Natural killer cell (primary cell): ENCODE measurements around the gene TBC1D22A. TPM values are rescaled to one million over a fixed set of nuclear protein-coding genes. Genes with fewer than 3 reads are reported as not detected.

Experiments used
- ATAC-seq, 3 donors: fragments of 150-1000 bp in 2 of 3; fragments of 200-7000 bp in 1 of 3; cut with Tn5 transposase; 1 replicate in 1 of 3; 2 replicates in 2 of 3; pipeline ENCODE4 v1.10.0; 2021; ENCODE audit warnings: mild to moderate bottlenecking in 2 of 3, moderate library complexity in 2 of 3
- DNase-seq, 2 donors: peaks; one replicate each; pipeline versions ENCODE4 v3.0.0 to v3.0.0-alpha.2; 2013 to 2021; ENCODE audit warnings: mixed read lengths in 1 of 2
- H3K27ac ChIP-seq: one replicate; pipeline ENCODE4 v1.5.1; 2013; ENCODE audit warnings: mild to moderate bottlenecking, low read length
- H3K27me3 ChIP-seq: one replicate; pipeline ENCODE4 v1.6.1; 2013; ENCODE audit warnings: low read length; ENCODE audit not compliant: control insufficient read depth, insufficient read depth
- H3K36me3 ChIP-seq: one replicate; pipeline ENCODE4 v1.6.1; 2013; ENCODE audit warnings: low read length; ENCODE audit not compliant: control insufficient read depth, insufficient read depth
- H3K4me1 ChIP-seq: one replicate; pipeline ENCODE4 v1.6.1; 2013; ENCODE audit warnings: low read length; ENCODE audit not compliant: control insufficient read depth, insufficient read depth
- H3K4me3 ChIP-seq: one replicate; pipeline ENCODE4 v1.5.1; 2013; ENCODE audit warnings: low read length
- H3K9me3 ChIP-seq: one replicate; pipeline ENCODE4 v1.6.1; 2013; ENCODE audit warnings: low read length; ENCODE audit not compliant: control insufficient read depth, insufficient read depth
- H3K27ac Mint-ChIP-seq, 2 donors: one replicate each; pipeline ENCODE4 v1.8.0; 2022; ENCODE audit warnings: mild to moderate bottlenecking in 2 of 2, mixed read lengths in 2 of 2, moderate library complexity in 1 of 2
- H3K27me3 Mint-ChIP-seq, 2 donors: one replicate each; pipeline ENCODE4 v1.8.0; 2022; ENCODE audit warnings: low read depth in 2 of 2, mixed read lengths in 2 of 2
- H3K36me3 Mint-ChIP-seq: one replicate; pipeline ENCODE4 v1.8.0; 2022; ENCODE audit warnings: mixed read lengths
- H3K4me1 Mint-ChIP-seq, 2 donors: one replicate each; pipeline ENCODE4 v1.8.0; 2022; ENCODE audit warnings: mixed read lengths in 2 of 2
- H3K4me3 Mint-ChIP-seq: one replicate; pipeline ENCODE4 v1.8.0; 2022; ENCODE audit warnings: mild to moderate bottlenecking, moderate library complexity, mixed read lengths
- H3K9me3 Mint-ChIP-seq, 2 donors: one replicate each; pipeline ENCODE4 v1.8.0; 2022; ENCODE audit warnings: mixed read lengths in 2 of 2
- WGBS: methylation state at CpG from one replicate; pipeline ENCODE4 v1.1.7; 2013; ENCODE audit warnings: missing lambda C conversion rate; ENCODE audit not compliant: insufficient coverage; 5-methylcytosine and 5-hydroxymethylcytosine counted together
- intact Hi-C: fragments of 100-400 bp; cut with micrococcal nuclease; formaldehyde crosslinking; loops from one replicate; pipeline ENCODE4 v1.14.2; 2022
- total RNA-seq, 4 donors: library from RNA; stranded (reverse); fragments of 120-200 nt in 1 of 4; gene quantifications; one replicate each; pipeline versions ENCODE4 v1.2.3 to v1.2.4, GENCODE V29; 2013 to 2022
- TF ChIP-seq, protein P1 (sequence below): fragments of 200-600 bp; IDR thresholded peaks from one replicate; pipeline ENCODE4 v1.8.0; 2022; ENCODE audit warnings: antibody characterized with exemption

TBC1D22A gene
- total RNA-seq, 3 donors from 2014 or later (not counting 1 experiment from before 2014, with no cell fraction given) = 47.4 to 53.7 (median 53.2) TPM

DNA sequence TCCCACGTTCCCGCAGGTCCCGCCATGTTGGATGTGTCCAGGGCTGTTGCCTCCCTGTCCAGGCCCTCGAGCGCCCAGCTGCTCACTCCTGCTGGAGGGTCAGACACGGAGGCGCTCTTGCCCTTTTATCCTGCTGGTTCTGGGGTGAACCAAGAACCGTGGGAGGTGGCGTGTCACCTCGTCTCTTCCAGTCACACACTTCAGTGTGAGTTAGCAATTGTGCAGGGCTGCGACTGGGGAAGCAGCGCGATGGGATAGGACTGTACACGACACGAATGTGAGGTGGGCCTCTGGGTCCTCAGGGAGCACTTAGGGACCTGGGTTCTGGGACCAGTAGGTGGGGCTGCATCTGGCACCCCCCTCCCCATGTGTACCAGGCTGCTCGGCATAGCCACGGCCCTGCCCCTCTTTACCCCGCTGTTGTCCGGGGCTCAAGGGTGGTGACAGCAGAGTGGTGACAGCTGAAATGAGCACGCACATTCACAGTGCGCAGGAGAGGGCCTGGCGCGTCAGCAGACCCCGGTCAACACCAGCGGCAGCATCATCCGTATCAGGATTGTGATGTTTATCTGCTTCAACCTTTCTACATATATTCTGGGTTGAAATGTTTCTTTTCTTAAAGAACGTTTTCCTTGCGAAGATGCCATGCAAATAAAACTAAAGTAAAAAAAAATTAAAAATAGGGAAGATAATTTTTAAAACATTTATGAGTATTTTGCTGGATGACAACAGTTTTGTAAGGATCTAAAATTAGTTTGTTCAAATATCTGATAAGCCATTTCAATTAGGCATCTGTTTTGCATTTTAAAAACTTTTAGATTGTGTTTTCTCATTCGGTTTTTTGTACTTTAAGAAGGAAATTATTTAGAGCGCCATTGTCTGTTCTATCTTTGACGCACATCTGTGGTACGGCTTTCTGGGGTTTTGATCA, 210.7 kb downstream of the TBC1D22A start:
- Histone ChIP-seq H3K9me3 (no peaks in the 10 kb centered on the region), H3K27ac (no peak overlapping the region), H3K4me3 (no peak overlapping the region), H3K36me3 (peaks cover 23% of the 10 kb centered on the region), H3K27me3 (no peaks in the 10 kb centered on the region), H3K4me1 (peaks cover 7% of the 10 kb centered on the region)
- H3K27me3 Mint-ChIP-seq = no peaks in the 10 kb centered on the region
- H3K4me1 Mint-ChIP-seq = peaks cover 24 to 36% of the 10 kb centered on the region in 2 donors
- DNase-seq = no peak
- intact Hi-C loops = no loop called here
- 97% methylated on average over 32 of the region's 32 CpGs for WGBS
- no peaks in the 10 kb centered on the region for H3K9me3 Mint-ChIP-seq
- ATAC-seq = no peak
- no peaks in the 10 kb centered on the region for H3K36me3 Mint-ChIP-seq
- H3K4me3 Mint-ChIP-seq = no peak overlapping the region
- TF ChIP-seq, protein P1, sequence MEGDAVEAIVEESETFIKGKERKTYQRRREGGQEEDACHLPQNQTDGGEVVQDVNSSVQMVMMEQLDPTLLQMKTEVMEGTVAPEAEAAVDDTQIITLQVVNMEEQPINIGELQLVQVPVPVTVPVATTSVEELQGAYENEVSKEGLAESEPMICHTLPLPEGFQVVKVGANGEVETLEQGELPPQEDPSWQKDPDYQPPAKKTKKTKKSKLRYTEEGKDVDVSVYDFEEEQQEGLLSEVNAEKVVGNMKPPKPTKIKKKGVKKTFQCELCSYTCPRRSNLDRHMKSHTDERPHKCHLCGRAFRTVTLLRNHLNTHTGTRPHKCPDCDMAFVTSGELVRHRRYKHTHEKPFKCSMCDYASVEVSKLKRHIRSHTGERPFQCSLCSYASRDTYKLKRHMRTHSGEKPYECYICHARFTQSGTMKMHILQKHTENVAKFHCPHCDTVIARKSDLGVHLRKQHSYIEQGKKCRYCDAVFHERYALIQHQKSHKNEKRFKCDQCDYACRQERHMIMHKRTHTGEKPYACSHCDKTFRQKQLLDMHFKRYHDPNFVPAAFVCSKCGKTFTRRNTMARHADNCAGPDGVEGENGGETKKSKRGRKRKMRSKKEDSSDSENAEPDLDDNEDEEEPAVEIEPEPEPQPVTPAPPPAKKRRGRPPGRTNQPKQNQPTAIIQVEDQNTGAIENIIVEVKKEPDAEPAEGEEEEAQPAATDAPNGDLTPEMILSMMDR = no peak
- H3K27ac Mint-ChIP-seq = no peak overlapping the region

DNA sequence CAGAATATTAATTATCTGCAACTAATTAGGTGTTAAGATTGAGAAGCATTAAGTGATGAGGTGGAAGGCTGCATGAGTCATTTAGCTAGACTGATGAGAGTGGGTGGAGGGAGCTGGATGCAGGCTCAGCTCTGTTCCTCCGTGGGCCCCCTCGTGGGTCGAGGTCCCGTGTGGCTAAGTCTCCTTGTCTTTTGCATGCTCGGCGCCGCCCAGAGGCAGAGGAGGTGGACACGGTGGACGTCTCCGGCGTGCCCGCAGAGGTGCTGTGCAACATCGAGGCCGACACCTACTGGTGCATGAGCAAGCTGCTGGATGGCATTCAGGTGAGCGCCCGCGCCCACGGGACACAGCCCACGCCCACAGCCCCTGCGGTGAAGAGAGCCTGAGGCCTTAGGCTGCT, 211.6 kb downstream of the TBC1D22A start:
- H3K4me1 ChIP-seq = peaks cover 7% of the 10 kb centered on the region
- H3K27ac ChIP-seq = no peak overlapping the region
- no peak overlapping the region for H3K4me3 ChIP-seq
- Mint-ChIP-seq H3K36me3 (no peaks in the 10 kb centered on the region), H3K4me1 (peaks cover 24 to 31% of the 10 kb centered on the region in 2 donors), H3K27me3 (no peaks in the 10 kb centered on the region), H3K9me3 (no peaks in the 10 kb centered on the region), H3K4me3 (no peak overlapping the region), H3K27ac (no peak overlapping the region)
- 91% methylated on average over 20 of the region's 20 CpGs for WGBS
- no peaks in the 10 kb centered on the region for H3K27me3 ChIP-seq
- no peaks in the 10 kb centered on the region for H3K9me3 ChIP-seq
- DNase-seq (no peak), ATAC-seq (no peak)
- TF ChIP-seq, protein P1 = no peak
- intact Hi-C loops = no loop called here
- peaks cover 26% of the 10 kb centered on the region for H3K36me3 ChIP-seq

DNA sequence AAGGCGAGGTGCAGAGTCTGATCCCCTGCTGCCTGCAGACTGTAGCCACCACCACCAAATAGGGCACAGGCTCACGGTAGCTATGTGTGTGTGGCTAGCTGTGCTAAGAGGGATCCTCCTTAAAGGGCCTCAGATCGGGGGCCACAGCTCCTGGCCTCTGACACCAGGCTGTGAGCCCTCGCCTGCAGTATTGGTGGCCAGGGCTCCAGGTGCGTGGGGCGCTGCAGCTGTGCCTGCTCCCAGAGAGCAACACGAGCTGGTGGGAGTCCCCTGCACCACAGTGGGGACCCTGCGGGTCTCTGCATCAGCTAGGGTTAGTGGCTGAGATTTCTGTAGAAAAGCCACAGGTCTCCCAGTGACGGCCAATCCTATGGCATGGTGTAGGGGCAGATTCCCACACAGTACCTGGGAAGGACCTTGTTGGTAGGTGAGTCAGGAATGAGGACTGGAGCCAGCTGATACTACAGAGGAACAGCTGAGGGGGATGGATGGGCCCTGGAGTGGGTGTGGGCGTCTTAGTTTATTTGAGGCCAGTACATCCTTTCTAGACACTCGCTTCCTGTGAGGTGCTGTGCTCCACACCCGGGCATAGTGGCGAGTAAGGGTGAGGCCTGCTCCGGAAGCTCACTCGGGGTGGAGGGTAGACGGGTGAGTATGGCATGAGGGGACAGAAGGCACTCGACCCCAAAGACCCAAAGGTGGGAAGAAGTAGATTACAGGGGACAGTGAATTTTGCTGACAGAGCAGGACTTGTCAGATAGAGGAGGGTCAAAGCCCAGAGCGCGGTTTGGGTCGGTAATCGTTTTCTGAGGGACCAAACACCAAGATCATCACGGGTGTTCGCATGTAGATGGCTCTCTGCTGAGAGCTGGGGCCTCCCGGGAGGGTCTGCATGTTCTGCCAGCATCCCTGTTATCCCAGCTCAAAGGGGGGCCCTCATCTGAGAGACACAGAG, 212.5 kb downstream of the TBC1D22A start:
- Mint-ChIP-seq H3K27me3 (no peaks in the 10 kb centered on the region), H3K4me1 (peaks cover 17 to 25% of the 10 kb centered on the region in 2 donors), H3K27ac (peak overlapping the region; percentile 13 to 62), H3K4me3 (no peak overlapping the region), H3K9me3 (no peaks in the 10 kb centered on the region), H3K36me3 (no peaks in the 10 kb centered on the region)
- H3K27me3 ChIP-seq = no peaks in the 10 kb centered on the region
- TF ChIP-seq, protein P1 = no peak
- no peak overlapping the region for H3K27ac ChIP-seq
- intact Hi-C loops = no loop called here
- WGBS = 93% methylated on average over 24 of the region's 24 CpGs
- H3K9me3 ChIP-seq = no peaks in the 10 kb centered on the region
- peak in 2 of 3 donors; percentile 56 to 84 for ATAC-seq
- DNase-seq = no peak
- H3K36me3 ChIP-seq = peaks cover 27% of the 10 kb centered on the region
- H3K4me3 ChIP-seq = no peak overlapping the region
- H3K4me1 ChIP-seq = peaks cover 1% of the 10 kb centered on the region
